Thymus (tissue), 14 donors: ENCODE results near the gene RPP30. TPM values are rescaled to one million over a fixed set of nuclear protein-coding genes. Genes with fewer than 3 reads are reported as not detected.
A peak's percentile ranks its signal among the peaks of the same experiment; 100 is the strongest.

Experiments
- DNase-seq, 9 donors: peaks; one replicate each; pipeline ENCODE4 v3.0.0-alpha.2; 2013; ENCODE audit warnings: low spot score in 9 of 9, low read depth in 6 of 9, missing footprints in 1 of 9
- H3K27ac ChIP-seq, 2 donors: one replicate each; pipeline ENCODE4 v1.5.1; 2013; ENCODE audit warnings: control low read depth in 1 of 2, low read depth in 1 of 2, low read length in 1 of 2, mild to moderate bottlenecking in 1 of 2, moderate library complexity in 1 of 2
- H3K27me3 ChIP-seq, 2 donors: one replicate each; pipeline ENCODE4 v1.5.1; 2013; ENCODE audit warnings: low read length in 1 of 2; ENCODE audit not compliant: control insufficient read depth in 2 of 2, insufficient read depth in 1 of 2
- H3K36me3 ChIP-seq, 2 donors: one replicate each; pipeline ENCODE4 v1.5.1; 2013; ENCODE audit warnings: low read length in 1 of 2, mild to moderate bottlenecking in 1 of 2, moderate library complexity in 1 of 2; ENCODE audit not compliant: control insufficient read depth in 2 of 2, insufficient read depth in 2 of 2
- H3K4me1 ChIP-seq, 2 donors: one replicate each; pipeline ENCODE4 v1.5.1; 2013; ENCODE audit warnings: low read length in 2 of 2; ENCODE audit not compliant: control insufficient read depth in 2 of 2, insufficient read depth in 2 of 2
- H3K4me3 ChIP-seq, 2 donors: one replicate each; pipeline ENCODE4 v1.5.1; 2013; ENCODE audit warnings: low read length in 2 of 2, control low read depth in 1 of 2, mild to moderate bottlenecking in 1 of 2
- H3K9me3 ChIP-seq, 2 donors: one replicate each; pipeline ENCODE4 v1.5.1; 2013; ENCODE audit warnings: low read length in 1 of 2, mild to moderate bottlenecking in 1 of 2; ENCODE audit not compliant: control insufficient read depth in 2 of 2, insufficient read depth in 1 of 2
- WGBS: extraction: QIAGEN DNeasy Blood & Tissue Kit; methylation state at CpG from one replicate; pipeline ENCODE4 v1.1.7; 2013; 5-methylcytosine and 5-hydroxymethylcytosine counted together
- long read RNA-seq, 10 donors: transcript quantifications; one replicate each; lab custom pipeline, GENCODE V29; 2026
- polyA plus RNA-seq: library from polyadenylated mRNA; stranded (reverse); fragments of 200-250 nt; gene quantifications from one replicate; pipeline ENCODE4 v1.2.3, GENCODE V29; 2013
- total RNA-seq: library from RNA; stranded (reverse); fragments of 120-200 nt; gene quantifications from one replicate; pipeline ENCODE4 v1.2.4, GENCODE V29; 2013
- donor health status: healthy.

Gene RPP30
- total RNA-seq (66.8 TPM), polyA plus RNA-seq (47.1 TPM)
- long read RNA-seq, donor 1, partial matches to known transcripts, result 0 of 2 reads
- long read RNA-seq, donor 1, other reads (novel, unspliced or antisense), result 0 of 2 reads
- long read RNA-seq, donor 2, result 0 reads
- long read RNA-seq, donor 3, transcript RPP30-202 (11 exons, 2,589 nt), result major isoform, 23 of 28 reads
- long read RNA-seq, donor 3, partial matches to known transcripts, result 0 of 28 reads
- long read RNA-seq, donor 3, other reads (novel, unspliced or antisense), result 0 of 28 reads
- long read RNA-seq, donor 4, partial matches to known transcripts, result 0 of 5 reads
- long read RNA-seq, donor 4, other reads (novel, unspliced or antisense), result 0 of 5 reads
- long read RNA-seq, donor 5, transcript RPP30-202 (11 exons, 2,589 nt), result major isoform, 27 of 41 reads
- long read RNA-seq, donor 5, partial matches to known transcripts, result 11 of 41 reads
- long read RNA-seq, donor 5, other reads (novel, unspliced or antisense), result 0 of 41 reads
- long read RNA-seq, donor 6, transcript RPP30-202 (11 exons, 2,589 nt), result major isoform, 8 of 11 reads
- long read RNA-seq, donor 6, partial matches to known transcripts, result 0 of 11 reads
- long read RNA-seq, donor 6, other reads (novel, unspliced or antisense), result 0 of 11 reads
- long read RNA-seq, donor 7, transcript RPP30-202 (11 exons, 2,589 nt), result major isoform, 29 of 48 reads
- long read RNA-seq, donor 7, transcript RPP30-207 (3 exons, 527 nt), result minor isoform, 8 of 48 reads
- long read RNA-seq, donor 7, partial matches to known transcripts, result 6 of 48 reads
- long read RNA-seq, donor 7, other reads (novel, unspliced or antisense), result 5 of 48 reads
- long read RNA-seq, donor 8, transcript RPP30-202 (11 exons, 2,589 nt), result major isoform, 11 of 11 reads
- long read RNA-seq, donor 8, partial matches to known transcripts, result 0 of 11 reads
- long read RNA-seq, donor 8, other reads (novel, unspliced or antisense), result 0 of 11 reads
- long read RNA-seq, donor 9, transcript RPP30-202 (11 exons, 2,589 nt), result major isoform, 8 of 11 reads
- long read RNA-seq, donor 9, partial matches to known transcripts, result 0 of 11 reads
- long read RNA-seq, donor 9, other reads (novel, unspliced or antisense), result 0 of 11 reads
- long read RNA-seq, donor 10, transcript RPP30-202 (11 exons, 2,589 nt), result major isoform, 8 of 8 reads
- long read RNA-seq, donor 10, partial matches to known transcripts, result 0 of 8 reads
- long read RNA-seq, donor 10, other reads (novel, unspliced or antisense), result 0 of 8 reads

GRCh38 chr10:90871766-90872647, at the start of gene RPP30:
RPP30 (plus strand) TSS chr10:90871974; CDS start chr10:90871987, 13 bp downstream.
- peak; percentile 48 to 89 (median 76) for DNase-seq
- H3K27me3 ChIP-seq, result peaks cover 3 to 6% of the 10 kb centered on the region in 2 donors
- peaks cover 7 to 10% of the 10 kb centered on the region in 2 donors for H3K4me1 ChIP-seq
- H3K36me3 ChIP-seq, result peaks cover 11 to 15% of the 10 kb centered on the region in 2 donors
- peak within 1 kb of the TSS; percentile 64 to 98 for H3K4me3 ChIP-seq
- WGBS, result under 1% methylated on average over 43 of the region's 43 CpGs
- no peaks in the 10 kb centered on the region for H3K9me3 ChIP-seq
- peak within 1 kb of the TSS; percentile 26 to 72 for H3K27ac ChIP-seq

GRCh38 chr10:90822508-90822907, 49.3 kb upstream of the RPP30 start:
- Histone ChIP-seq H3K9me3 (peaks cover 0 to 2% of the 10 kb centered on the region in 2 donors), H3K4me1 (no peaks in the 10 kb centered on the region), H3K36me3 (no peaks in the 10 kb centered on the region), H3K27me3 (no peaks in the 10 kb centered on the region), H3K4me3 (no peak overlapping the region), H3K27ac (no peak overlapping the region)
- 98% methylated on average over 1 of the region's 1 CpG for WGBS
- no peak for DNase-seq

GRCh38 chr10:90832111-90832510, 39.7 kb upstream of the RPP30 start:
- H3K27me3 ChIP-seq, result no peaks in the 10 kb centered on the region
- peaks cover 0 to 8% of the 10 kb centered on the region in 2 donors for H3K9me3 ChIP-seq
- no peak overlapping the region for H3K27ac ChIP-seq
- no peak overlapping the region for H3K4me3 ChIP-seq
- H3K4me1 ChIP-seq, result no peaks in the 10 kb centered on the region
- H3K36me3 ChIP-seq, result no peaks in the 10 kb centered on the region
- WGBS, result 97% methylated on average over 17 of the region's 17 CpGs
- DNase-seq, result no peak

- Histone ChIP-seq H3K4me1 (no peaks in the 10 kb centered on the region), H3K9me3 (peaks cover 0 to 8% of the 10 kb centered on the region in 2 donors), H3K4me3 (no peak overlapping the region), H3K36me3 (no peaks in the 10 kb centered on the region), H3K27me3 (no peaks in the 10 kb centered on the region), H3K27ac (no peak overlapping the region)
- 90% methylated on average over 3 of the region's 3 CpGs for WGBS
- no peak for DNase-seq
Measured at GRCh38 chr10:90834326-90834725, 37.4 kb upstream of the RPP30 start.

GRCh38 chr10:90837486-90837885, 34.3 kb upstream of the RPP30 start:
- Histone ChIP-seq H3K4me3 (no peak overlapping the region), H3K27me3 (no peaks in the 10 kb centered on the region), H3K4me1 (no peaks in the 10 kb centered on the region), H3K36me3 (no peaks in the 10 kb centered on the region), H3K9me3 (peaks cover 0 to 4% of the 10 kb centered on the region in 2 donors), H3K27ac (no peak overlapping the region)
- 97% methylated on average over 1 of the region's 1 CpG for WGBS
- DNase-seq, result no peak

GRCh38 chr10:90842725-90843124, 29.0 kb upstream of the RPP30 start:
- H3K9me3 ChIP-seq, result no peaks in the 10 kb centered on the region
- no peaks in the 10 kb centered on the region for H3K36me3 ChIP-seq
- 84% methylated on average over 1 of the region's 1 CpG for WGBS
- no peaks in the 10 kb centered on the region for H3K4me1 ChIP-seq
- no peak overlapping the region for H3K27ac ChIP-seq
- no peaks in the 10 kb centered on the region for H3K27me3 ChIP-seq
- H3K4me3 ChIP-seq, result no peak overlapping the region
- DNase-seq, result no peak

GRCh38 chr10:90845726-90846125, 26.0 kb upstream of the RPP30 start:
- WGBS, result 90% methylated on average over 3 of the region's 3 CpGs
- H3K4me3 ChIP-seq, result no peak overlapping the region
- no peaks in the 10 kb centered on the region for H3K9me3 ChIP-seq
- H3K27me3 ChIP-seq, result no peaks in the 10 kb centered on the region
- H3K4me1 ChIP-seq, result no peaks in the 10 kb centered on the region
- DNase-seq, result no peak
- no peaks in the 10 kb centered on the region for H3K36me3 ChIP-seq
- H3K27ac ChIP-seq, result no peak overlapping the region

GRCh38 chr10:90846746-90847145, 25.0 kb upstream of the RPP30 start:
- H3K4me1 ChIP-seq, result no peaks in the 10 kb centered on the region
- peaks cover 0 to 3% of the 10 kb centered on the region in 2 donors for H3K9me3 ChIP-seq
- no peak for DNase-seq
- no peak overlapping the region for H3K27ac ChIP-seq
- H3K27me3 ChIP-seq, result no peaks in the 10 kb centered on the region
- no peak overlapping the region for H3K4me3 ChIP-seq
- 84% methylated on average over 1 of the region's 1 CpG for WGBS
- no peaks in the 10 kb centered on the region for H3K36me3 ChIP-seq
